Gastrocnemius medialis (tissue), 4 donors: ENCODE measurements around the gene CIAO3.

Source experiments
- CTCF ChIP-seq, 5 experiments: fragments of 450-650 bp in 3 of 5; fragments of 200-600 bp in 2 of 5; sonication (generic) in 2 of 5; IDR thresholded peaks in 4 of 5; conservative IDR thresholded peaks in 1 of 5; 1 replicate in 4 of 5; 2 replicates in 1 of 5; pipeline ENCODE4 v1.5.1; 2016 to 2019; ENCODE audit warnings: antibody characterized with exemption in 5 of 5, mild to moderate bottlenecking in 3 of 5, moderate library complexity in 3 of 5
- POLR2A ChIP-seq, 2 donors: fragments of 450-650 bp; IDR thresholded peaks; one replicate each; pipeline ENCODE4 v1.6.1; 2017; ENCODE audit warnings: antibody characterized with exemption in 2 of 2, mild to moderate bottlenecking in 2 of 2, moderate library complexity in 2 of 2

GRCh38 chr16:698911-699671 is 41.7 kb downstream of the CIAO3 start:
- no peak for TF ChIP-seq CTCF (IDR thresholded peaks at IDR 0.05 in 4 of 5, conservative IDR thresholded peaks at IDR 0.05 in 1 of 5)
- no peak for TF ChIP-seq POLR2A (IDR thresholded peaks at IDR 0.05)
